ENCODE data around the gene C19orf67.

- no peak for TF ChIP-seq REST (IDR thresholded peaks at IDR 0.05; ENCODE audit: insufficient read depth in 1 of 2, low read depth in 2 of 2, low read length in 2 of 2)
- TF ChIP-seq POLR2AphosphoS5 (IDR thresholded peaks at IDR 0.05; ENCODE audit: low read depth, low read length) = no peak
- no peak for TF ChIP-seq SIN3A (IDR thresholded peaks at IDR 0.05; ENCODE audit: borderline replicate concordance, insufficient read depth, low read length)
Measured at GRCh38 chr19:14110650-14111049, 25.1 kb upstream of the C19orf67 start.
